Activated CD4-positive, alpha-beta T cell treated with anti-CD3 and anti-CD28 coated beads, Interleukin-2, amount 10 ng/mL, durations not matched to agents 24 days and 14 days (primary cell): ENCODE results near the gene DNAJB7. TPM values are rescaled to one million over a fixed set of nuclear protein-coding genes. Genes with fewer than 3 reads are reported as not detected.

Source experiments
- DNase-seq: peaks from one replicate; pipeline ENCODE4 v3.0.0; 2022
- H3K27ac Mint-ChIP-seq: one replicate; pipeline ENCODE4 v1.8.0; 2022; ENCODE audit warnings: mild to moderate bottlenecking, mixed read lengths
- H3K27me3 Mint-ChIP-seq: one replicate; pipeline ENCODE4 v1.8.0; 2022; ENCODE audit warnings: mixed read lengths
- H3K36me3 Mint-ChIP-seq: one replicate; pipeline ENCODE4 v1.8.0; 2022; ENCODE audit warnings: low read depth, mild to moderate bottlenecking, mixed read lengths
- H3K4me1 Mint-ChIP-seq: one replicate; pipeline ENCODE4 v1.8.0; 2021; ENCODE audit warnings: mixed read lengths
- H3K4me3 Mint-ChIP-seq: one replicate; pipeline ENCODE4 v1.8.0; 2022; ENCODE audit warnings: mild to moderate bottlenecking, moderate library complexity, mixed read lengths
- H3K9me3 Mint-ChIP-seq: one replicate; pipeline ENCODE4 v1.8.0; 2021; ENCODE audit warnings: mixed read lengths
- intact Hi-C: fragments of 100-400 bp; cut with micrococcal nuclease; formaldehyde crosslinking; loops from one replicate; pipeline ENCODE4 v1.15.1; 2023
- total RNA-seq: library from RNA; stranded (reverse); gene quantifications from 2 replicates; pipeline ENCODE4 v1.2.3, GENCODE V29; 2022

DNAJB7 gene
- total RNA-seq, 1 donor from 2014 or later, result not detected

- Mint-ChIP-seq H3K36me3 (peaks cover 27% of the 10 kb centered on the region), H3K27ac (no peak overlapping the region), H3K9me3 (no peaks in the 10 kb centered on the region), H3K4me3 (no peak overlapping the region), H3K27me3 (no peaks in the 10 kb centered on the region), H3K4me1 (peaks cover 10% of the 10 kb centered on the region)
- intact Hi-C loops, result no loop called here
- no peak for DNase-seq
Measured at GRCh38 chr22:40823426-40823825, 38.5 kb downstream of the DNAJB7 start.

DNA sequence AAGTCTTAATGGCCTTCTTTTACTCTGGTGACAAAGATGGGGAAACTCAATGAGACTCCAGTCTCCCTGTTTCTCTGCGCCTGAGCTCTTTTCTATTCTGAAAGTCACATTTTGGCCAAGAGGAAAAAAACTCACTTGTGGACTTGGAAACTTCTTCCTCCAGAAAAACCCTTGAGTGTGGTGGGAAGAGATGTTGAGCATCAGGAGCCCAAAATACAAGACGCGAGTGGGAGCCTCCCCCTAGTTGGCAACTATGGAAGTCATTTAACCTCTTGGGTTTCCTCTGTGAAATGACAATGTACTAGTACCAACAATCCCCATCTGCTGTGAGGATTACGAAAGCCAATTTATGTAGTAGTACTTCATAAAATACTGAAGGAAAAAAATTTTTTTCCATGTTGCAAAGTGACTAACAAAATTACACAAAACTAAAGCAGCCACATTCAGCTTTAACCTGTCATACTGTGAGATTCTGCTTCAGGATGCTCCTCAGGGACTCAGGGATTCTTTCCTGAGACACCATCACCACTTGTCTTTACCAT, 42.2 kb downstream of the DNAJB7 start:
- no peak for DNase-seq
- H3K4me3 Mint-ChIP-seq, result peak overlapping the region; percentile 92
- H3K9me3 Mint-ChIP-seq, result no peaks in the 10 kb centered on the region
- peaks cover 28% of the 10 kb centered on the region for H3K4me1 Mint-ChIP-seq
- H3K36me3 Mint-ChIP-seq, result peaks cover 22% of the 10 kb centered on the region
- H3K27me3 Mint-ChIP-seq, result no peaks in the 10 kb centered on the region
- intact Hi-C loops, result loop anchor here (1.0 to 2.0 kb wide), 3 partner anchors 37 to 131 kb away; partner anchors contain the start of genes RBX1 and ST13
- peak overlapping the region; percentile 81 for H3K27ac Mint-ChIP-seq

DNA sequence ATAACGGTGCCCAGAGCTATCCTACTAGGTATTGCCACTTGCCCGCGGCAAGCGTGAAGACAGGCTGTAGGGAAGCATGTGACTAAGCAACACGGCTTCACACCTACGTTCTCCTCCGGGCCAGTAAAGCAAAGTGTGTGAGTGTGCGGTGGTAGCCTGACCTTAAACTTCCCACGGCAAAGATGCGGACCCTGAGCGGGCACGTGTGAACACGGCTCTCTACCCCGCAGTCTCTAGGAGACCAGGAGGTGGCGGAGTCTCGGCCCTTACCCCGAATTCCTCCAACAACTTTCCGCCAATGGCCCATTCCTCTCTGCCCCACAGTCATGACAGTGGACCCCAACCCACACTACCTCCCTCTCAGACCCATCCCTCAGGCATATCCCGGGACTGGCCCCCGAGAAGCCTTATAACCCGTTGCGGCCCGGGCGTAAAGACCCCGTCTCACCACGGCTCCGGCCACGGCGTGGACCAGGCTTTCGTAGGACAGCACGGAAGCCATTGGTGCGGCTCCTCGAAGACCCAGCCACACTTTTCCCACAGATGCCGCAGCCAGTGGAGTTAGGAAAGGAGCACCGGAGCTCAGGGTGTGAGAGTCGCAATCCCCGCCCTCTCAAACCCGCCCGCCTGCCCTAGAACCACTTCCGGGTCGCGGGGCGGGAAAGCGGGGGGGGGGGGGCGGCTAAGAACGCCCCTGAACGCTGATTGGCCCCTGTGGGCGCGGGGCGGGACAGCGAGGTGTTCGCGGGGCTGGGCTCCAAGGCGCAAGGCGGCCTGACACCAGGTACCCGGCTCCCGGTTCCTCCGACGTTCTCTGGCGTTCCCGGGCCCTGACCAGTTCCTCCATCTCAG, 42.9 kb downstream of the DNAJB7 start, which contains the start of gene SLC25A17:
SLC25A17 (minus strand) TSS at position 600 of the 852 bp plus-strand sequence; CDS start at position 502, 98 bp downstream.
- peak; percentile 96 for DNase-seq
- intact Hi-C loops, result loop anchor here (1.0 to 2.0 kb wide), 4 partner anchors 37 to 136 kb away; partner anchors contain the start of genes RBX1 and ST13
- peak within 1 kb of the TSS; percentile 94 for H3K27ac Mint-ChIP-seq
- peaks cover 30% of the 10 kb centered on the region for H3K4me1 Mint-ChIP-seq
- H3K36me3 Mint-ChIP-seq, result peaks cover 25% of the 10 kb centered on the region
- no peaks in the 10 kb centered on the region for H3K27me3 Mint-ChIP-seq
- H3K4me3 Mint-ChIP-seq, result peak within 1 kb of the TSS; percentile 92
- no peaks in the 10 kb centered on the region for H3K9me3 Mint-ChIP-seq

DNA sequence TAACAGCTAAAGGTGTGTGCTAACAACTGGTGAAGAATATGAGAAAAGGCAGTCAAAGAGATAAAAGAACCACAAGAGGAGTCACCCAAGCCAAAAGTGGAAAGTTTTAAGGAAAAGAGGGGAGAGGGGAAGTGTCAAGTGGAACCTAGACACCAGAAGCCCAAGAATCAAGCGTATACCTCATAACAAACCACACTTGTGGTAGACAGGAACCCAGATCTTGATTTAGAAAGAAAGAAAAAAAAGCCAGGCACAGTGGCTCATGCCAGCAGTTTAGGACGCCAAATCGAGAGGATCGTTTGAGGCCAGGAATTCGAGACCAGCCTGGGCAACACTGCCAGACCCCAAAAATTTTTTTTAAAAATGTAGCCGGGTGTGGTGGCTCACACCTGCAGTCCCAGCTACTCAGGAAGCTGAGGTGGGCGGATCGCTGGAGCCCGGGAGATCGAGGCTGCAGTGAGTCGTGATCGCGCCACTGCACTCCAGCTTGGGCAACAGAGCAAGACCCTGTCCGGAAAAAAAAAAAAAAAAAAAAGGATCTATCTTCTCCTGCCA, 43.6 kb downstream of the DNAJB7 start:
- H3K27ac Mint-ChIP-seq, result peak overlapping the region; percentile 94

DNA sequence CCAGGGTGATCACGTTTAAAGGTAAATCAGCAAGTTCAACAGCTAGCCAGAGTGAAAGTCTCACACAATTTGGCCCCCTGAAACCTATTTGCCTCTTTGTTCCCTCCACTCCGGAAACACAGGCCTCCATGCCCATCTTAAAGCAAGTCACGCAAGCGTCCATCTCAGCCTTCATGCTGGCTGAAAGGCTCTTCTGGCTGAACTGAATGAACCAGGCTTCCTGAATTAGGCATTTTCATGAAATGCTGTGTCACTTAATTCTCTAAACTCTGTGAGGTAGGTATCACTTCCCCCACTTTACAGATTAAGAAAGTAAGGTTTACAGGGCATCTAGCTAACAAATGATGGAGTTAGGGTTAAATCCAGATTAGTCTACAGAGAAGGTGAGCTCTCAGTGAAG, 44.2 kb downstream of the DNAJB7 start:
- Mint-ChIP-seq H3K36me3 (peaks cover 25% of the 10 kb centered on the region), H3K4me3 (peak overlapping the region; percentile 92), H3K4me1 (peaks cover 32% of the 10 kb centered on the region), H3K9me3 (no peaks in the 10 kb centered on the region), H3K27ac (peak overlapping the region; percentile 64), H3K27me3 (no peaks in the 10 kb centered on the region)
- DNase-seq, result no peak
- intact Hi-C loops, result loop anchor here (1.0 to 2.0 kb wide), 3 partner anchors 81 to 134 kb away; partner anchors contain the start of gene RBX1

More for the DNA sequence above, 43.6 kb downstream of the DNAJB7 start:
- intact Hi-C loops, result loop anchor here (1.0 to 2.0 kb wide), 3 partner anchors 81 to 135 kb away; partner anchors contain the start of gene RBX1
- H3K27me3 Mint-ChIP-seq, result no peaks in the 10 kb centered on the region
- H3K9me3 Mint-ChIP-seq, result no peaks in the 10 kb centered on the region
- peaks cover 32% of the 10 kb centered on the region for H3K4me1 Mint-ChIP-seq
- DNase-seq, result peak; percentile 74
- peaks cover 25% of the 10 kb centered on the region for H3K36me3 Mint-ChIP-seq
- peak overlapping the region; percentile 92 for H3K4me3 Mint-ChIP-seq

- no peaks in the 10 kb centered on the region for H3K27me3 Mint-ChIP-seq
- H3K36me3 Mint-ChIP-seq, result peaks cover 24% of the 10 kb centered on the region
- H3K4me1 Mint-ChIP-seq, result peaks cover 28% of the 10 kb centered on the region
- H3K4me3 Mint-ChIP-seq, result no peak overlapping the region
- H3K27ac Mint-ChIP-seq, result no peak overlapping the region
- intact Hi-C loops, result no loop called here
- no peak for DNase-seq
- no peaks in the 10 kb centered on the region for H3K9me3 Mint-ChIP-seq
Measured at GRCh38 chr22:40813912-40814315, 48.0 kb downstream of the DNAJB7 start.

Other genes with a start within 250 kb of the DNAJB7 start
- 51.7 and 51.9 TPM in 2 replicates for gene MRTFA, start 225.4 kb downstream of the DNAJB7 start, total RNA-seq
- not detected in 2 replicates for gene MCHR1, start 182.6 kb downstream of the DNAJB7 start, total RNA-seq
- 32.8 and 37.7 TPM in 2 replicates for gene SLC25A17, start 42.8 kb downstream of the DNAJB7 start, total RNA-seq
- 210 and 215 TPM in 2 replicates for gene ST13, start 5.5 kb downstream of the DNAJB7 start, total RNA-seq
- 17.6 and 17.7 TPM in 2 replicates for gene XPNPEP3, start 5.0 kb downstream of the DNAJB7 start, total RNA-seq
- 98.5 and 106 TPM in 2 replicates for gene RBX1, start 89.3 kb upstream of the DNAJB7 start, total RNA-seq
- 61.1 and 68.0 TPM in 2 replicates for gene EP300, start 230.5 kb upstream of the DNAJB7 start, total RNA-seq